GM18526 (cell line): ENCODE results near the gene CDC37.

Source experiments
- POLR2A ChIP-seq: IDR thresholded peaks from 3 replicates; pipeline ENCODE4 v1.6.1; 2011; ENCODE audit not compliant: insufficient read length; ENCODE audit errors: extremely low read depth

CDC37 gene

GRCh38 chr19:10424011-10424637 lies 20.8 kb upstream of the CDC37 start:
- TF ChIP-seq POLR2A: no peak

- no peak for TF ChIP-seq POLR2A
Measured at GRCh38 chr19:10422846-10423245, 19.5 kb upstream of the CDC37 start.

- no peak for TF ChIP-seq POLR2A
Measured at GRCh38 chr19:10422046-10422461, 18.7 kb upstream of the CDC37 start.

DNA sequence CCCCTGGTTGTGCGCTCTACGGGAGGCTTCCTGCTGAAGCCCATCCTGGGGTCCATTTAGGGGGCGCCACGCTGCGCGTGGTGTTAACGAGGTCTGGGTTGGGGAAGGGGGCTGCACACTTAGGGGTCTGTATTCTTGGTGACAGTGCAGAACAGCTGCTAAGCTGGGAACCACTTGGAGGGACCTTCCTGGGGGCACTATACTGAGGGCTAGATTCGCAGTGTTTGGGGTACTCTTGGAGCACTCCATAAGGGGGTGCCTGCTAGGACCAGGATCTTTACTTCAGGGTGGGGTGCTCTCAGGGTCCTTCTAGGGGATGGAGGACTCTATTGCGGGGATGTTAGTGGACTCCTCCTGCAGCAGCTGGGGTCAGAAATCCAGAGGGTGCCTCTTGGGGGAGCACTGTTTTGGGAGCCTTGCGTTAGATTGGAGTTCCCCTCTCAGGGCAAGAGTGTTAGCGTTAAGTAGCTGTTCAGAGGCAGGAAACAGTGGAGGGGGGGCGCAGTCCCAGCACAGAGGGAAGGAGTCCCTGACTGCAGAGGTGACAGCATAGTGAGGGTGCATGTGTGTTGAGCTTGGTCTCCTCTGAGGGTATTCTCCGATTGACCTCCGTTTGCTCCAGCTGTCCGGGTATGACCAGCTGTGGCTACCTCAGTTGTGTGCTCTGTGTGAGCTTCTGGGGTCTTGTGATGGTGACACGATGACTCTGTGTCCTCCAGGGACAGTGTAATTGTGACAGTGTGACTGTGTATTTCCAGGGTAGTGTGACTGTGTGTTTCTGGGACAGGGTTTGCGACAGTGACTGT lies 18.1 kb upstream of the CDC37 start:
- TF ChIP-seq POLR2A: no peak

GRCh38 chr19:10420444-10421239 lies 17.3 kb upstream of the CDC37 start, which contains the start of gene PDE4A:
TSS of gene PDE4A (plus strand) at chr19:10420538. CDS start at chr19:10420765, 227 bp downstream.
- no peak for TF ChIP-seq POLR2A

- no peak for TF ChIP-seq POLR2A
Measured at GRCh38 chr19:10419646-10420443, 16.5 kb upstream of the CDC37 start.

DNA sequence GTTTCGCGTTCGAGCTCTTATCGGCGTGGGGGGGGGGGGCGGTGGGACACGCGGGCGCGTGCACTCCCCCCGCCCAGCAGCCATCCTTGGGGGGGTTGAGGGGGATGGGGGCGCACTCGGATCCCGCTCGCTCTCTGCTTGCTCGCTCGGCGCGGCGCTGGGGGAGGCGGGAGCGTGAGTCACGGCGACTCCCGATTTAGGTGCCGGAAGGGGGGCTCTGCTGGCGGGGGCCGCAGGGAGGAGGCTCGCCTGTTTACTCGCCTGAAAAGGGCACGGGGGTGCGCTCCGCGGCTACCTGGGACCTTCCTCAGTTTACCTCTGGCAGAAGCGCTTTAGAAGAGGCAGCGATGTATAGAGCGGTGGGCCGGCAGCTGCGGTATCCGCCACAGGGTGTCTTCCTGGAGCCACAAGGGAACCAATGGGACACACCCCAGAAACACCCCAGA lies 15.9 kb upstream of the CDC37 start:
- TF ChIP-seq POLR2A: no peak

DNA sequence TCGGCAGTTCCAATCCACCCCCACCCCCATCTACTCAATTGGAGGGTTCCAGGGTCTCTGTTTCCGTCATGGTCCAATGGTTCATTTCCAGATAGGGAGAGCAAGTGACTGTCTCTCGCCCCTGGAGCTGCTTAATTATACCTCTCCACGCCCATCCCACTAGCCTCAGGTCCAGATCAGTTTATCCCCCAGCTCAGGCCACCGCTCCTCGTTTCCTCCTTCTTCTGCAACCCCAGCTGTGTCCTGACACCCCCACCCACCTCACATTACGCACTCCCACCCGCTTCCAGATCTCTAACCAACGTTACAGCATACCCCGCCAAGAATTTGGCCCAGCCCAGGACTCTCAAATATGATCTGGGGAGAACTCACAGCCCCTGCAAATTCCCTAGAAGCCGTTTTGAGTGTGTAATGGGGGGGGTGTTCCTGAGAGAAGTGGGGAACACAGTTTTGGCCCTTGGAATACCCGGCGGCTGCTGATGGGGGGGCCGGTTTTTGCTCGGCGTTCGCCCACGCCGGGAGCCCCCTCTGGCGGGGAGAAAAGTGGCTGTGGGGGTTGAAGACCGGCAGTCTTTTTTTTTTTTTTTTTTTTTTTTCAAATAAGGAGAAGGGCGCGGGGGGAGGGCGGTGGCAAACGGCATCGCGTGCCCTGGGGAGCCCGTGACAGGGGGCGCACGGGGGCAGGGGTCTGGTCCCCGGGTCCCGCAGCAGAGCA lies 15.3 kb upstream of the CDC37 start:
- no peak for TF ChIP-seq POLR2A

GRCh38 chr19:10418235-10418484 lies 14.8 kb upstream of the CDC37 start:
- no peak for TF ChIP-seq POLR2A

DNA sequence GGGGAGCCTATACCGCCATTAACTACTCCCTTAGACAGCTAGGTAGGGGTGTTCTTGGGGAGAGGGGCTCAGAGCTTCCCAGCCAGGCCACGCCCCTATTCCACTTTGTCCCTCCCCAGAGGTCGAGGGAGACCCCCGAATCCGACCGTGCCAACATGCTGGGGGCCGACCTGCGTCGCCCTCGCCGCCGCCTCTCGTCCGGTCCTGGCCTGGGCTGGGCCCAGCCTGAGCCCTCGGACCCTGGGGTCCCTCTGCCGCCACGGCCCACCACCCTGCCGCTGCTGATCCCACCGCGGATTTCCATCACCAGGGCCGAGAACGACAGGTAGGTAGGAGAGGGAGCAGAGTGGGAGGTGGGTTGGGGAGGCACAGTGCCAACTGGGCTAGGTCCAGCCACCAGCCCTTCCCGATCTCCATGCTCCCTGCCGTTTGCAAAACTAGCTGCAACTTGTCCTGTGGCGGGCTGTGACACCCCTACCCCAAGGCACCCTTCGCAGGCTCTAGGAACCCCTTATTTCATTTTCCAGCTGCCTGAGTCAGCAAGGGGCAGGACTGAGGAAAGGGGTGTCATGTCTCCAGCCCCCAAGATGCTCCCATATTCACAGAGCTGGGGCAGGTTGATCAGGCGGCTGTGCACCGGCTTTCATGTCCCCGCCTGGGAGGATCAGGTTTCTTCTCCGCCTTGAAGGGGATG lies 14.3 kb upstream of the CDC37 start:
- TF ChIP-seq POLR2A: no peak

DNA sequence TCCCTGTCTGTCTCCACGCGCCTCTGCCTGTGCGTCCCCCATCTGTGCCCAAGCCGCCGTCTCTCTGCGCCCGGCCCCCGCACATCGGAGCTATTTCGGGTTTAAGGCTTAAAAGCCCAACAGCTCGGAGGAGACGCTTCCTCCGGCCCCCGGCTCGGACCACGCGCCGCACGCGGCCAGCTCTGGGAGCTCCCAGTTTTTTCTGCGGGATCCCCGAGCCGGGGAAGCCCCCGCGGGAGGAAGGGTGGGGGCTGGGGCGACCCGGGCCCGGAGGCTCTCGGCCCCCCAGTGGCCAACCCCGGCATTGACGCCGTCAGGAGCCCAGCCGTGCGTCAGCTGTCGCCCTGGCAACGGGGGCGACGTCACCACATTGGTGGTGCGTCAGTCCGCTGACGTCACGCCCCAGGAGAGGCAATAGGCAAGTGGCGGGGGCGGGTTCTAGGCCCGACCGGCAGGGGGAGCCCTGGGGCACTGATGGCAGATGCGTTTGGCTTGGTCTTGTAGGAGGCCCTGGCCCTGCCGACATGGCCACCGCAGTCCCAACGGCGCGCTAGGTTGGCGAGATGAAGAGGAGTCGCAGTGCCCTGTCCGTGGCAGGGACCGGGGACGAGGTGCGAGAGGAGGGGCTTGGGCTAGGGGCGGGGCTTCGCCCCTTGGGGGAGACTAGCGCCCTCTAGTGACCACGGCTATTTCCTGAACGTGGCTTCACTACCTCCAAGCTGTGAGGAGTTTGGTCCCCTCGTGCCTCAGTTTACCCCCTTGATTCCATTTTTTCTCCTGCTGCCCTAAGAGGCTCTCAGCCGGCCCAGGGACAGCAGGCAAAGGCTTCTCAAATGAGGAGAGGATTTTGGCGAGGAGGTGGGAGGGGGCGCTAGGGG lies 13.3 kb upstream of the CDC37 start:
- TF ChIP-seq POLR2A: no peak

GRCh38 chr19:10416083-10416379 lies 12.7 kb upstream of the CDC37 start:
- TF ChIP-seq POLR2A: no peak

GRCh38 chr19:10412257-10412977 lies 9.1 kb upstream of the CDC37 start:
- TF ChIP-seq POLR2A: no peak
